ENCODE data around the gene RNF168. TPM values are rescaled to one million over a fixed set of nuclear protein-coding genes. Genes with fewer than 3 reads are reported as not detected.

The RNF168 gene
- total RNA-seq, 1 experiment from 2014 or later = 66.1 TPM

DNA sequence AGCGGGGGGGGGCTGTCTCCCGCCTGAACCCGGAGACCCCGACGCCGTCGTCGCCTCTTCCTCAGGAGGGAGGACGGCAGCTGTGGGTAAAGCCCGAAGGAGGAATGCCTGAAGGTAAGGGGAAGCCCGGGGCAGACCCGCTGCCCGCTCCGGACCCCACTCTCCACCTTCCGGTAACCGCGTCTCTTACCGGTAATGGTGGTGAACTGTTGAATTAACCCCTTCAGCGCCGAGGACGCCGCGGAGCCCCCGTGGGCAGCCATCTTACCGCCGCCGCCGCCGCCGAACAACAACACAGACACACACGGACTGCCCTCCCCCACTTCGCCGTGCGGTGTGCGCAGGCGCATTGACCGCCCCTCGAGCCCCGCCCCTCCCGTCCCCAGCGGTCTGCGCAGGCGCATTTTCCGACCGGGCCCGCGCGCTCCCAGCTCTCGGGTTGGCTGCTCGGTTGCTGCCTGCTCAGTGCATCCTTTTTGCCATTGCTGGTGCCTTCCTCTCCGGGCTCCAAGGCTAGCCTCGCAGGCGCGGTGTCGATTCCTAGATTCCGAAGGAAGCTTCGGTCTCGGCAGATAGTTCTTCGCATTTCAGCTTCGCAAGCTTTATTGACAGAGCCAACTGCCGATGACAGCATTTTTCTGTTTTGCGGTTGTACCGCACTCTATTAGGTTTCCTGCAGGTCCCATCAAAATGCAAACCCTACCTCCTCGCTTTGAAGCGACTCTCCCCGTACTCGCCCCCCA lies 71.3 kb downstream of the RNF168 start, which contains the start of gene UBXN7 (continued):
- TF ChIP-seq, protein P1, sequence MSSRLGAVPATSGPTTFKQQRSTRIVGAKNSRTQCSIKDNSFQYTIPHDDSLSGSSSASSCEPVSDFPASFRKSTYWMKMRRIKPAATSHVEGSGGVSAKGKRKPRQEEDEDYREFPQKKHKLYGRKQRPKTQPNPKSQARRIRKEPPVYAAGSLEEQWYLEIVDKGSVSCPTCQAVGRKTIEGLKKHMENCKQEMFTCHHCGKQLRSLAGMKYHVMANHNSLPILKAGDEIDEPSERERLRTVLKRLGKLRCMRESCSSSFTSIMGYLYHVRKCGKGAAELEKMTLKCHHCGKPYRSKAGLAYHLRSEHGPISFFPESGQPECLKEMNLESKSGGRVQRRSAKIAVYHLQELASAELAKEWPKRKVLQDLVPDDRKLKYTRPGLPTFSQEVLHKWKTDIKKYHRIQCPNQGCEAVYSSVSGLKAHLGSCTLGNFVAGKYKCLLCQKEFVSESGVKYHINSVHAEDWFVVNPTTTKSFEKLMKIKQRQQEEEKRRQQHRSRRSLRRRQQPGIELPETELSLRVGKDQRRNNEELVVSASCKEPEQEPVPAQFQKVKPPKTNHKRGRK (CRISPR knock-in tag; IDR thresholded peaks at IDR 0.05; ENCODE audit: borderline replicate concordance) = no peak
- TF ChIP-seq ATF1 (CRISPR knock-in tag; IDR thresholded peaks at IDR 0.05) = no peak
- TF ChIP-seq, protein P2, sequence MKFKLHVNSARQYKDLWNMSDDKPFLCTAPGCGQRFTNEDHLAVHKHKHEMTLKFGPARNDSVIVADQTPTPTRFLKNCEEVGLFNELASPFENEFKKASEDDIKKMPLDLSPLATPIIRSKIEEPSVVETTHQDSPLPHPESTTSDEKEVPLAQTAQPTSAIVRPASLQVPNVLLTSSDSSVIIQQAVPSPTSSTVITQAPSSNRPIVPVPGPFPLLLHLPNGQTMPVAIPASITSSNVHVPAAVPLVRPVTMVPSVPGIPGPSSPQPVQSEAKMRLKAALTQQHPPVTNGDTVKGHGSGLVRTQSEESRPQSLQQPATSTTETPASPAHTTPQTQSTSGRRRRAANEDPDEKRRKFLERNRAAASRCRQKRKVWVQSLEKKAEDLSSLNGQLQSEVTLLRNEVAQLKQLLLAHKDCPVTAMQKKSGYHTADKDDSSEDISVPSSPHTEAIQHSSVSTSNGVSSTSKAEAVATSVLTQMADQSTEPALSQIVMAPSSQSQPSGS (CRISPR knock-in tag; IDR thresholded peaks at IDR 0.05; ENCODE audit: borderline replicate concordance, low read depth) = no peak
- TF ChIP-seq, protein P3, sequence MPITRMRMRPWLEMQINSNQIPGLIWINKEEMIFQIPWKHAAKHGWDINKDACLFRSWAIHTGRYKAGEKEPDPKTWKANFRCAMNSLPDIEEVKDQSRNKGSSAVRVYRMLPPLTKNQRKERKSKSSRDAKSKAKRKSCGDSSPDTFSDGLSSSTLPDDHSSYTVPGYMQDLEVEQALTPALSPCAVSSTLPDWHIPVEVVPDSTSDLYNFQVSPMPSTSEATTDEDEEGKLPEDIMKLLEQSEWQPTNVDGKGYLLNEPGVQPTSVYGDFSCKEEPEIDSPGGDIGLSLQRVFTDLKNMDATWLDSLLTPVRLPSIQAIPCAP (CRISPR knock-in tag; IDR thresholded peaks at IDR 0.05) = no peak
- no peak for TF ChIP-seq ZNF219 (CRISPR knock-in tag; IDR thresholded peaks at IDR 0.05; ENCODE audit: borderline replicate concordance)
- TF ChIP-seq, protein P4, sequence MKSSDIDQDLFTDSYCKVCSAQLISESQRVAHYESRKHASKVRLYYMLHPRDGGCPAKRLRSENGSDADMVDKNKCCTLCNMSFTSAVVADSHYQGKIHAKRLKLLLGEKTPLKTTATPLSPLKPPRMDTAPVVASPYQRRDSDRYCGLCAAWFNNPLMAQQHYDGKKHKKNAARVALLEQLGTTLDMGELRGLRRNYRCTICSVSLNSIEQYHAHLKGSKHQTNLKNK (CRISPR knock-in tag; IDR thresholded peaks at IDR 0.05) = no peak
- TF ChIP-seq, protein P5, sequence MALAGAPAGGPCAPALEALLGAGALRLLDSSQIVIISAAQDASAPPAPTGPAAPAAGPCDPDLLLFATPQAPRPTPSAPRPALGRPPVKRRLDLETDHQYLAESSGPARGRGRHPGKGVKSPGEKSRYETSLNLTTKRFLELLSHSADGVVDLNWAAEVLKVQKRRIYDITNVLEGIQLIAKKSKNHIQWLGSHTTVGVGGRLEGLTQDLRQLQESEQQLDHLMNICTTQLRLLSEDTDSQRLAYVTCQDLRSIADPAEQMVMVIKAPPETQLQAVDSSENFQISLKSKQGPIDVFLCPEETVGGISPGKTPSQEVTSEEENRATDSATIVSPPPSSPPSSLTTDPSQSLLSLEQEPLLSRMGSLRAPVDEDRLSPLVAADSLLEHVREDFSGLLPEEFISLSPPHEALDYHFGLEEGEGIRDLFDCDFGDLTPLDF (CRISPR knock-in tag; IDR thresholded peaks at IDR 0.05) = no peak
- TF ChIP-seq, protein P6, sequence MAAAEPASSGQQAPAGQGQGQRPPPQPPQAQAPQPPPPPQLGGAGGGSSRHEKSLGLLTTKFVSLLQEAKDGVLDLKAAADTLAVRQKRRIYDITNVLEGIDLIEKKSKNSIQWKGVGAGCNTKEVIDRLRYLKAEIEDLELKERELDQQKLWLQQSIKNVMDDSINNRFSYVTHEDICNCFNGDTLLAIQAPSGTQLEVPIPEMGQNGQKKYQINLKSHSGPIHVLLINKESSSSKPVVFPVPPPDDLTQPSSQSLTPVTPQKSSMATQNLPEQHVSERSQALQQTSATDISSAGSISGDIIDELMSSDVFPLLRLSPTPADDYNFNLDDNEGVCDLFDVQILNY (CRISPR knock-in tag; IDR thresholded peaks at IDR 0.05) = no peak; the same call in 1 of the 2 replicates
- no peak for TF ChIP-seq HMGA2 (CRISPR knock-in tag; IDR thresholded peaks at IDR 0.05)
- no peak for TF ChIP-seq TP53 (CRISPR knock-in tag; IDR thresholded peaks at IDR 0.05)
- TF ChIP-seq ZNF317 (CRISPR knock-in tag; IDR thresholded peaks at IDR 0.05; ENCODE audit: borderline replicate concordance, low read depth) = no peak
- TF ChIP-seq, protein P7, sequence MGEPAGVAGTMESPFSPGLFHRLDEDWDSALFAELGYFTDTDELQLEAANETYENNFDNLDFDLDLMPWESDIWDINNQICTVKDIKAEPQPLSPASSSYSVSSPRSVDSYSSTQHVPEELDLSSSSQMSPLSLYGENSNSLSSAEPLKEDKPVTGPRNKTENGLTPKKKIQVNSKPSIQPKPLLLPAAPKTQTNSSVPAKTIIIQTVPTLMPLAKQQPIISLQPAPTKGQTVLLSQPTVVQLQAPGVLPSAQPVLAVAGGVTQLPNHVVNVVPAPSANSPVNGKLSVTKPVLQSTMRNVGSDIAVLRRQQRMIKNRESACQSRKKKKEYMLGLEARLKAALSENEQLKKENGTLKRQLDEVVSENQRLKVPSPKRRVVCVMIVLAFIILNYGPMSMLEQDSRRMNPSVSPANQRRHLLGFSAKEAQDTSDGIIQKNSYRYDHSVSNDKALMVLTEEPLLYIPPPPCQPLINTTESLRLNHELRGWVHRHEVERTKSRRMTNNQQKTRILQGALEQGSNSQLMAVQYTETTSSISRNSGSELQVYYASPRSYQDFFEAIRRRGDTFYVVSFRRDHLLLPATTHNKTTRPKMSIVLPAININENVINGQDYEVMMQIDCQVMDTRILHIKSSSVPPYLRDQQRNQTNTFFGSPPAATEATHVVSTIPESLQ (CRISPR knock-in tag; IDR thresholded peaks at IDR 0.05) = no peak
- TF ChIP-seq, protein P8, sequence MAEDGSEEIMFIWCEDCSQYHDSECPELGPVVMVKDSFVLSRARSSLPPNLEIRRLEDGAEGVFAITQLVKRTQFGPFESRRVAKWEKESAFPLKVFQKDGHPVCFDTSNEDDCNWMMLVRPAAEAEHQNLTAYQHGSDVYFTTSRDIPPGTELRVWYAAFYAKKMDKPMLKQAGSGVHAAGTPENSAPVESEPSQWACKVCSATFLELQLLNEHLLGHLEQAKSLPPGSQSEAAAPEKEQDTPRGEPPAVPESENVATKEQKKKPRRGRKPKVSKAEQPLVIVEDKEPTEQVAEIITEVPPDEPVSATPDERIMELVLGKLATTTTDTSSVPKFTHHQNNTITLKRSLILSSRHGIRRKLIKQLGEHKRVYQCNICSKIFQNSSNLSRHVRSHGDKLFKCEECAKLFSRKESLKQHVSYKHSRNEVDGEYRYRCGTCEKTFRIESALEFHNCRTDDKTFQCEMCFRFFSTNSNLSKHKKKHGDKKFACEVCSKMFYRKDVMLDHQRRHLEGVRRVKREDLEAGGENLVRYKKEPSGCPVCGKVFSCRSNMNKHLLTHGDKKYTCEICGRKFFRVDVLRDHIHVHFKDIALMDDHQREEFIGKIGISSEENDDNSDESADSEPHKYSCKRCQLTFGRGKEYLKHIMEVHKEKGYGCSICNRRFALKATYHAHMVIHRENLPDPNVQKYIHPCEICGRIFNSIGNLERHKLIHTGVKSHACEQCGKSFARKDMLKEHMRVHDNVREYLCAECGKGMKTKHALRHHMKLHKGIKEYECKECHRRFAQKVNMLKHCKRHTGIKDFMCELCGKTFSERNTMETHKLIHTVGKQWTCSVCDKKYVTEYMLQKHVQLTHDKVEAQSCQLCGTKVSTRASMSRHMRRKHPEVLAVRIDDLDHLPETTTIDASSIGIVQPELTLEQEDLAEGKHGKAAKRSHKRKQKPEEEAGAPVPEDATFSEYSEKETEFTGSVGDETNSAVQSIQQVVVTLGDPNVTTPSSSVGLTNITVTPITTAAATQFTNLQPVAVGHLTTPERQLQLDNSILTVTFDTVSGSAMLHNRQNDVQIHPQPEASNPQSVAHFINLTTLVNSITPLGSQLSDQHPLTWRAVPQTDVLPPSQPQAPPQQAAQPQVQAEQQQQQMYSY (CRISPR knock-in tag; IDR thresholded peaks at IDR 0.05) = no peak
- TF ChIP-seq IRF2 (CRISPR knock-in tag; IDR thresholded peaks at IDR 0.05; ENCODE audit: borderline replicate concordance, low read depth) = no peak
- TF ChIP-seq EMX1 (CRISPR knock-in tag; IDR thresholded peaks at IDR 0.05) = no peak
- peak; percentile 36; the same call in 1 of the 2 replicates for TF ChIP-seq ESRRA (CRISPR knock-in tag; IDR thresholded peaks at IDR 0.05; ENCODE audit: borderline replicate concordance)
- TF ChIP-seq, protein P9, sequence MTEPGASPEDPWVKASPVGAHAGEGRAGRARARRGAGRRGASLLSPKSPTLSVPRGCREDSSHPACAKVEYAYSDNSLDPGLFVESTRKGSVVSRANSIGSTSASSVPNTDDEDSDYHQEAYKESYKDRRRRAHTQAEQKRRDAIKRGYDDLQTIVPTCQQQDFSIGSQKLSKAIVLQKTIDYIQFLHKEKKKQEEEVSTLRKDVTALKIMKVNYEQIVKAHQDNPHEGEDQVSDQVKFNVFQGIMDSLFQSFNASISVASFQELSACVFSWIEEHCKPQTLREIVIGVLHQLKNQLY (CRISPR knock-in tag; IDR thresholded peaks at IDR 0.05) = no peak
- TF ChIP-seq, protein P10, sequence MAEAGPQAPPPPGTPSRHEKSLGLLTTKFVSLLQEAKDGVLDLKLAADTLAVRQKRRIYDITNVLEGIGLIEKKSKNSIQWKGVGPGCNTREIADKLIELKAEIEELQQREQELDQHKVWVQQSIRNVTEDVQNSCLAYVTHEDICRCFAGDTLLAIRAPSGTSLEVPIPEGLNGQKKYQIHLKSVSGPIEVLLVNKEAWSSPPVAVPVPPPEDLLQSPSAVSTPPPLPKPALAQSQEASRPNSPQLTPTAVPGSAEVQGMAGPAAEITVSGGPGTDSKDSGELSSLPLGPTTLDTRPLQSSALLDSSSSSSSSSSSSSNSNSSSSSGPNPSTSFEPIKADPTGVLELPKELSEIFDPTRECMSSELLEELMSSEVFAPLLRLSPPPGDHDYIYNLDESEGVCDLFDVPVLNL (CRISPR knock-in tag; IDR thresholded peaks at IDR 0.05; ENCODE audit: borderline replicate concordance, low read depth) = no peak
- TF ChIP-seq, protein P11, sequence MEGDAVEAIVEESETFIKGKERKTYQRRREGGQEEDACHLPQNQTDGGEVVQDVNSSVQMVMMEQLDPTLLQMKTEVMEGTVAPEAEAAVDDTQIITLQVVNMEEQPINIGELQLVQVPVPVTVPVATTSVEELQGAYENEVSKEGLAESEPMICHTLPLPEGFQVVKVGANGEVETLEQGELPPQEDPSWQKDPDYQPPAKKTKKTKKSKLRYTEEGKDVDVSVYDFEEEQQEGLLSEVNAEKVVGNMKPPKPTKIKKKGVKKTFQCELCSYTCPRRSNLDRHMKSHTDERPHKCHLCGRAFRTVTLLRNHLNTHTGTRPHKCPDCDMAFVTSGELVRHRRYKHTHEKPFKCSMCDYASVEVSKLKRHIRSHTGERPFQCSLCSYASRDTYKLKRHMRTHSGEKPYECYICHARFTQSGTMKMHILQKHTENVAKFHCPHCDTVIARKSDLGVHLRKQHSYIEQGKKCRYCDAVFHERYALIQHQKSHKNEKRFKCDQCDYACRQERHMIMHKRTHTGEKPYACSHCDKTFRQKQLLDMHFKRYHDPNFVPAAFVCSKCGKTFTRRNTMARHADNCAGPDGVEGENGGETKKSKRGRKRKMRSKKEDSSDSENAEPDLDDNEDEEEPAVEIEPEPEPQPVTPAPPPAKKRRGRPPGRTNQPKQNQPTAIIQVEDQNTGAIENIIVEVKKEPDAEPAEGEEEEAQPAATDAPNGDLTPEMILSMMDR (IDR thresholded peaks at IDR 0.05) = no peak
